ENCODE measurements around the gene PES1. TPM values are rescaled to one million over a fixed set of nuclear protein-coding genes. Genes with fewer than 3 reads are reported as not detected.
A peak's percentile ranks its signal among the peaks of the same experiment; 100 is the strongest.

PES1 gene
- total RNA-seq, 1 experiment from 2014 or later: 111 TPM

GRCh38 chr22:30573594-30574094, 18.1 kb downstream of the PES1 start:
- H3K9me3 ChIP-seq (ENCODE audit: control insufficient read depth, insufficient read depth, low read depth, low read length): no peaks in the 10 kb centered on the region
- ChIA-PET POLR2A (no interaction called here), CTCF (no interaction called here)
- H3K27ac ChIP-seq (ENCODE audit: low read length): no peak overlapping the region
- DNase-seq (ENCODE audit: low read depth, low spot score): no peak
- H3K4me1 ChIP-seq (ENCODE audit: control insufficient read depth, insufficient read depth, low read length): peaks cover 11% of the 10 kb centered on the region
- 0 out of 2 replicates have a peak, but pooled peaks cover 2% of the 10 kb centered on the region for H3K36me3 ChIP-seq (ENCODE audit: control insufficient read depth, insufficient read depth, low read length)
- no peak for TF ChIP-seq TCF7L2 (IDR thresholded peaks at IDR 0.05; ENCODE audit: low read depth, low read length)
- TF ChIP-seq CTCF (IDR thresholded peaks at IDR 0.05): no peak
- H3K4me3 ChIP-seq (ENCODE audit: low read depth in 2 of 2, low read length in 2 of 2): no peak overlapping the region
- H3K27me3 ChIP-seq (ENCODE audit: control insufficient read depth, insufficient read depth, low read length): no peaks in the 10 kb centered on the region
- ATAC-seq: peak; percentile 45; the same call in 1 of the 2 replicates
- in situ Hi-C loops (cut with HindIII; ENCODE audit: low pct_unique_long_range_greater_than_20kb, low sequenced_read_pairs) (no loop called here), intact Hi-C loops (cut with micrococcal nuclease; ENCODE audit: unreplicated experiment) (no loop called here)
- no TSS peak for BruUV-seq (replicated peaks)

GRCh38 chr22:30572840-30573593, 18.7 kb downstream of the PES1 start:
- ChIA-PET POLR2A (no interaction called here), CTCF (no interaction called here)
- in situ Hi-C loops (cut with HindIII; ENCODE audit: low pct_unique_long_range_greater_than_20kb, low sequenced_read_pairs) (no loop called here), intact Hi-C loops (cut with micrococcal nuclease; ENCODE audit: unreplicated experiment) (no loop called here)
- no TSS peak for BruUV-seq (replicated peaks)
- no peak for TF ChIP-seq TCF7L2 (IDR thresholded peaks at IDR 0.05; ENCODE audit: low read depth, low read length)
- no peak for TF ChIP-seq CTCF (IDR thresholded peaks at IDR 0.05)
- TF ChIP-seq SIN3A (IDR thresholded peaks at IDR 0.05; ENCODE audit: borderline replicate concordance, insufficient read depth, low read depth, low read length): no peak
- no peak for TF ChIP-seq POLR2AphosphoS5 (IDR thresholded peaks at IDR 0.05; ENCODE audit: low read depth, low read length)
- no peak for TF ChIP-seq REST (IDR thresholded peaks at IDR 0.05; ENCODE audit: insufficient read depth in 1 of 2, low read depth in 2 of 2, low read length in 1 of 2)
- no peak for DNase-seq (ENCODE audit: low read depth, low spot score)
- Histone ChIP-seq H3K4me3 (ENCODE audit: low read depth in 2 of 2, low read length in 2 of 2) (no peak overlapping the region), H3K27me3 (ENCODE audit: control insufficient read depth, insufficient read depth, low read length) (no peaks in the 10 kb centered on the region), H3K27ac (ENCODE audit: low read length) (no peak overlapping the region), H3K4me1 (ENCODE audit: control insufficient read depth, insufficient read depth, low read length) (peaks cover 11% of the 10 kb centered on the region), H3K9me3 (ENCODE audit: control insufficient read depth, insufficient read depth, low read depth, low read length) (no peaks in the 10 kb centered on the region), H3K36me3 (ENCODE audit: control insufficient read depth, insufficient read depth, low read length) (0 out of 2 replicates have a peak, but pooled peaks cover 2% of the 10 kb centered on the region)
- 0 out of 2 replicates have a peak, but pooled peaks have one; percentile 26 for ATAC-seq
